Naive thymus-derived CD4-positive, alpha-beta T cell (primary cell): Measurements from ENCODE around the gene FNTB. TPM values are rescaled to one million over a fixed set of nuclear protein-coding genes. Genes with fewer than 3 reads are reported as not detected.
A peak's percentile ranks its signal among the peaks of the same experiment; 100 is the strongest.

Experiments used
- ATAC-seq: fragments of 150-1000 bp; cut with Tn5 transposase; 2 replicates; pipeline ENCODE4 v1.10.0; 2021; ENCODE audit warnings: mild to moderate bottlenecking, moderate library complexity
- CTCF ChIA-PET: fragments of 350-600 bp; sonication (Branson Sonifier 250); formaldehyde crosslinking; loops from one replicate; lab custom pipeline; 2021; ENCODE audit warnings: antibody characterized with exemption; lab: Charles Lee
- POLR2A ChIA-PET: fragments of 350-600 bp; sonication (Branson Sonifier 250); formaldehyde crosslinking; loops from one replicate; lab custom pipeline; 2021; ENCODE audit warnings: antibody characterized with exemption, inconsistent platforms; lab: Charles Lee
- DNase-seq, 9 donors: peaks; one replicate each; pipeline versions ENCODE4 v3.0.0 to v3.0.0-alpha.2; 2020 to 2022; ENCODE audit warnings: mixed read lengths in 1 of 9
- H3K27ac ChIP-seq: one replicate; pipeline ENCODE4 v1.7.0; 2013; ENCODE audit warnings: mild to moderate bottlenecking, low read depth, low read length, moderate library complexity
- H3K27me3 ChIP-seq, 2 donors: one replicate each; pipeline ENCODE4 v1.7.0; 2013; ENCODE audit warnings: low read length in 2 of 2, mild to moderate bottlenecking in 2 of 2, moderate library complexity in 2 of 2; ENCODE audit not compliant: control insufficient read depth in 2 of 2, insufficient read depth in 2 of 2
- H3K36me3 ChIP-seq, 3 experiments: 1 replicate in 2 of 3; 2 replicates in 1 of 3; pipeline ENCODE4 v1.7.0; 2013; ENCODE audit warnings: low read length in 3 of 3, mild to moderate bottlenecking in 3 of 3, moderate library complexity in 1 of 3; ENCODE audit not compliant: insufficient read depth in 3 of 3, control insufficient read depth in 2 of 3
- H3K4me1 ChIP-seq, 2 donors: one replicate each; pipeline ENCODE4 v1.7.0; 2013; ENCODE audit warnings: low read length in 2 of 2, mild to moderate bottlenecking in 2 of 2, moderate library complexity in 1 of 2; ENCODE audit not compliant: control insufficient read depth in 2 of 2, insufficient read depth in 2 of 2
- H3K4me3 ChIP-seq: 2 replicates; pipeline ENCODE4 v1.7.0; 2013; ENCODE audit warnings: mild to moderate bottlenecking, low read length
- H3K9me3 ChIP-seq, 3 experiments: 1 replicate in 2 of 3; 2 replicates in 1 of 3; pipeline ENCODE4 v1.7.0; 2013; ENCODE audit warnings: low read length in 3 of 3; ENCODE audit not compliant: control insufficient read depth in 2 of 3
- H3K27ac Mint-ChIP-seq, 9 donors: one replicate each; pipeline ENCODE4 v1.8.0; 2020 to 2022; ENCODE audit warnings: mixed read lengths in 9 of 9, mild to moderate bottlenecking in 8 of 9, moderate library complexity in 5 of 9, inconsistent platforms in 2 of 9
- H3K27me3 Mint-ChIP-seq, 5 donors: one replicate each; pipeline ENCODE4 v1.8.0; 2021 to 2022; ENCODE audit warnings: mixed read lengths in 5 of 5, mild to moderate bottlenecking in 1 of 5
- H3K36me3 Mint-ChIP-seq, 5 donors: one replicate each; pipeline ENCODE4 v1.8.0; 2020 to 2022; ENCODE audit warnings: mixed read lengths in 5 of 5, mild to moderate bottlenecking in 3 of 5, inconsistent platforms in 1 of 5
- H3K4me1 Mint-ChIP-seq, 7 donors: one replicate each; pipeline ENCODE4 v1.8.0; 2020 to 2022; ENCODE audit warnings: mixed read lengths in 7 of 7, mild to moderate bottlenecking in 3 of 7, inconsistent platforms in 1 of 7
- H3K4me3 Mint-ChIP-seq, 10 donors: one replicate each; pipeline ENCODE4 v1.8.0; 2020 to 2022; ENCODE audit warnings: mild to moderate bottlenecking in 10 of 10, mixed read lengths in 10 of 10, moderate library complexity in 6 of 10, inconsistent platforms in 2 of 10
- H3K9me3 Mint-ChIP-seq, 11 donors: one replicate each; pipeline ENCODE4 v1.8.0; 2020 to 2022; ENCODE audit warnings: mixed read lengths in 11 of 11, mild to moderate bottlenecking in 4 of 11, inconsistent platforms in 1 of 11, moderate library complexity in 1 of 11
- intact Hi-C, 2 donors: fragments of 100-400 bp; cut with micrococcal nuclease; formaldehyde crosslinking; loops; one replicate each; pipeline ENCODE4 v1.15.1; 2023
- microRNA-seq: library from miRNA; unstranded; fragments of <30 nt; microRNA quantifications from one replicate; pipeline ENCODE4 v1.2.0, GENCODE V29; 2022; ENCODE audit warnings: borderline microRNAs expressed
- polyA plus RNA-seq, 2 donors: library from polyadenylated mRNA; unstranded; fragments of 300-500 nt; fragmentation: Illumina TruSeq; gene quantifications; one replicate each; pipeline ENCODE4 v1.2.3, GENCODE V29; 2021
- total RNA-seq, 6 experiments: library from RNA in 5 of 6; stranded (reverse) in 5 of 6; gene quantifications; 1 replicate in 5 of 6; 2 replicates in 1 of 6; pipeline ENCODE4 v1.2.3 and lab custom pipeline; 2021 to 2026

FNTB gene
- total and polyA plus RNA-seq, 7 experiments from 2014 or later: 4.0 to 19.7 (median 11.3) TPM

DNA sequence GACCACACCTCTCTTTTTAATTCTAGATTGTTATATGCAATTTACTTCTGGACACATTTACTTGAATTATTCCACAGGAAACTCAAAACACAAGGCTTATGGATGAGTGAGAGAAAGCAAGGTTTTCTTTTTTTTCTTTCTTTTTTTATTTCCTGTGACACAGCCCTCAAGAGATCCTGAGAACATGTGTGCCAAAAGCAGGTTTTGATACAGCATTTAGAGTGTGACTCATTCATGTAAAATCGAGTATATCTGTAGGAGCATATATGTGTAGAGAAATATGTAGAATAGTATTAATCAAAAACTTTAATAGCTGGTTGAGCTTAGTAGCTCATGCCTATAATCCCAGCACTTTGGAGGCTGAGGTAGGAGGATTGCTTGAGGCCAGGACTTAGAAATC lies 120.0 kb downstream of the FNTB start:
- ATAC-seq (no peak), DNase-seq (no peak)
- Mint-ChIP-seq H3K9me3 (peaks cover 0 to 4% (median 0%) of the 10 kb centered on the region in 11 donors), H3K4me3 (no peak overlapping the region), H3K27me3 (peaks cover 0 to 17% (median 0%) of the 10 kb centered on the region in 5 donors), H3K27ac (no peak overlapping the region), H3K36me3 (peaks cover 0 to 4% (median 0%) of the 10 kb centered on the region in 5 donors), H3K4me1 (peaks cover 4 to 14% (median 7%) of the 10 kb centered on the region in 7 donors)
- Histone ChIP-seq H3K36me3 (peaks cover 0 to 4% (median 0%) of the 10 kb centered on the region in 3 experiments), H3K4me3 (no peak overlapping the region), H3K9me3 (no peaks in the 10 kb centered on the region), H3K27me3 (no peaks in the 10 kb centered on the region), H3K4me1 (peaks cover 0 to 7% of the 10 kb centered on the region in 2 donors), H3K27ac (no peak overlapping the region)
- ChIA-PET POLR2A (no interaction called here), CTCF (interaction anchor here (0.6 kb wide), 1 partner anchor 17 kb away, joined by 3 read pairs; no protein-coding TSS in a partner anchor)
- intact Hi-C loops: no loop called here

DNA sequence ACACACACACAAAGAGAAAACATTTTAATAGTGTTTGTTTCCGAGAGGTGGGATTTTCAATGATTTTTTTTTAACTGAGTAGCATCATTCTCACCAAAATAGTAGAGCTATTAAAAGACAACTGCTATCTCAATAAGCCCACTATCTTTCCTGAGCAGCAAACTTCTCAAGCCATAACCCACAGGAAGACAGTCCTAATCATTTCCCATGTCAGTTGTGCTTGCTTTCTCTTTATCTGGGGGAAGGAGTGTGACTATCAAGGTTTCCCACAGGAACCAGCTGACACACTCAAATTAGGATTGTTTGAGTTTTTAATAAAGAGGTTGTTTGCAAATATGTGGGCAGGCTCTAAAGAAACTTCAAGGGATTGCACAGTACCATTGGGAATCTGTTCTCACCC lies 120.5 kb downstream of the FNTB start:
- Histone ChIP-seq H3K4me1 (peaks cover 0 to 7% of the 10 kb centered on the region in 2 donors), H3K4me3 (no peak overlapping the region), H3K36me3 (no peaks in the 10 kb centered on the region), H3K9me3 (no peaks in the 10 kb centered on the region), H3K27me3 (no peaks in the 10 kb centered on the region), H3K27ac (no peak overlapping the region)
- DNase-seq (no peak), ATAC-seq (no peak)
- Mint-ChIP-seq H3K9me3 (peaks cover 0 to 3% (median 0%) of the 10 kb centered on the region in 11 donors), H3K27ac (no peak overlapping the region), H3K4me1 (peaks cover 4 to 13% (median 7%) of the 10 kb centered on the region in 7 donors), H3K4me3 (no peak overlapping the region), H3K36me3 (peaks cover 0 to 3% (median 0%) of the 10 kb centered on the region in 5 donors), H3K27me3 (peaks cover 0 to 18% (median 0%) of the 10 kb centered on the region in 5 donors)
- intact Hi-C loops: no loop called here
- ChIA-PET CTCF (no interaction called here), POLR2A (no interaction called here)

DNA sequence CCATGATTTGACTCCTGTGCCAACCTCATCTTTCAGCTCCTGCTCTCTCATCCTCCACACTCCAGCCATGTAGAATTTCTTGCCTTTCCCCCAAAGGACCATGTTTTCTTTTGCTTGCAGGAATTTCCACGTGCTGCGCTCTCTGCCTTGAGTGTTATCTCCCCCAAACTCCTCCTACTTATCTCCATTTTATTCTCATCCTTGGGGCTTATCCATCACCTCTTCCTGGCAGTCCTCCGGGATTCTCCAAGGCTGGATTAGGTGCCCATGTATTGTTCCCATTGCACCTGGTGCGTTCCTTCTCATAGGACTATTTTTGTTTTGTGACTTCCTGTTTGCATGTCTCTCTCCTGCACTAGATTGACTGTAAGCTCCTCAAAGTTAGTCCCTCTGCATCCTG lies 122.7 kb downstream of the FNTB start:
- DNase-seq (no peak), ATAC-seq (no peak)
- no peaks in the 10 kb centered on the region for H3K27me3 ChIP-seq
- H3K4me3 ChIP-seq: no peak overlapping the region
- Mint-ChIP-seq H3K9me3 (no peaks in the 10 kb centered on the region), H3K27ac (peak overlapping the region in 1 of 9 donors; percentile 11), H3K36me3 (no peaks in the 10 kb centered on the region), H3K4me3 (no peak overlapping the region), H3K4me1 (peaks cover 0 to 7% (median 0%) of the 10 kb centered on the region in 7 donors), H3K27me3 (peaks cover 0 to 12% (median 0%) of the 10 kb centered on the region in 5 donors)
- CTCF ChIA-PET: no interaction called here
- H3K4me1 ChIP-seq: no peaks in the 10 kb centered on the region
- POLR2A ChIA-PET: no interaction called here
- intact Hi-C loops: no loop called here
- no peaks in the 10 kb centered on the region for H3K36me3 ChIP-seq
- H3K9me3 ChIP-seq: no peaks in the 10 kb centered on the region
- no peak overlapping the region for H3K27ac ChIP-seq

- Mint-ChIP-seq H3K36me3 (no peaks in the 10 kb centered on the region), H3K4me3 (no peak overlapping the region), H3K4me1 (peaks cover 0 to 7% (median 0%) of the 10 kb centered on the region in 7 donors), H3K27ac (no peak overlapping the region), H3K27me3 (peaks cover 0 to 7% (median 0%) of the 10 kb centered on the region in 5 donors), H3K9me3 (no peaks in the 10 kb centered on the region)
- no peaks in the 10 kb centered on the region for H3K36me3 ChIP-seq
- H3K27ac ChIP-seq: no peak overlapping the region
- no peaks in the 10 kb centered on the region for H3K4me1 ChIP-seq
- CTCF ChIA-PET: no interaction called here
- H3K9me3 ChIP-seq: no peaks in the 10 kb centered on the region
- POLR2A ChIA-PET: no interaction called here
- ATAC-seq (no peak), DNase-seq (no peak)
- no peaks in the 10 kb centered on the region for H3K27me3 ChIP-seq
- no peak overlapping the region for H3K4me3 ChIP-seq
- intact Hi-C loops: no loop called here
These were observed 123.8 kb downstream of the FNTB start for GRCh38 chr14:65110525-65110924.

Small RNA genes lying within 50 kb of the gene (microRNA-seq; reads per million reads assigned to microRNA genes)
- gene MIR4706: not detected

Other genes with a start within 250 kb of the FNTB start
- gene SPTB, start 107.0 kb upstream of the FNTB start, total RNA-seq: under 1 TPM in 3 of 5 experiments, not detected in 2; 0.05 to 0.12 (median 0.05) TPM
- not detected for gene SPTB, start 107.0 kb upstream of the FNTB start, polyA plus RNA-seq
- gene CHURC1, start 72.4 kb upstream of the FNTB start, total RNA-seq: 100 to 1,000 TPM in 2 of 5 experiments, 10 to 100 TPM in 3; 71.9 to 117 (median 80.7) TPM
- gene CHURC1, start 72.4 kb upstream of the FNTB start, polyA plus RNA-seq: 100 to 1,000 TPM; 177 to 204 TPM
- gene GPX2, start 44.1 kb upstream of the FNTB start, total RNA-seq: not detected
- not detected for gene GPX2, start 44.1 kb upstream of the FNTB start, polyA plus RNA-seq
- 1 to 10 TPM; 4.9 to 7.1 (median 5.9) TPM for gene RAB15, start 14.6 kb upstream of the FNTB start, total RNA-seq
- gene RAB15, start 14.6 kb upstream of the FNTB start, polyA plus RNA-seq: 10 to 100 TPM in 1 of 2 donors, 1 to 10 TPM in 1; 4.7 to 11.1 TPM
- 100 to 1,000 TPM; 164 to 236 (median 202) TPM for gene MAX, start 115.6 kb downstream of the FNTB start, total RNA-seq
- 100 to 1,000 TPM; 145 to 158 TPM for gene MAX, start 115.6 kb downstream of the FNTB start, polyA plus RNA-seq